NCI-H345 treated with DMSO at 0.1 percent for 48 hours (cell line): Measurements from ENCODE around the gene CTNNA2.
"Not testable (repeated sequence)": the region's sequence is repeated elsewhere in the genome, so short reads cannot be mapped to it uniquely, and the experiment has no call there.

Experiments
- DNase-seq: peaks from one replicate; lab custom pipeline; 2025; ENCODE audit not compliant: unreplicated experiment; lab: John Stamatoyannopoulos, UW

Gene CTNNA2

DNA sequence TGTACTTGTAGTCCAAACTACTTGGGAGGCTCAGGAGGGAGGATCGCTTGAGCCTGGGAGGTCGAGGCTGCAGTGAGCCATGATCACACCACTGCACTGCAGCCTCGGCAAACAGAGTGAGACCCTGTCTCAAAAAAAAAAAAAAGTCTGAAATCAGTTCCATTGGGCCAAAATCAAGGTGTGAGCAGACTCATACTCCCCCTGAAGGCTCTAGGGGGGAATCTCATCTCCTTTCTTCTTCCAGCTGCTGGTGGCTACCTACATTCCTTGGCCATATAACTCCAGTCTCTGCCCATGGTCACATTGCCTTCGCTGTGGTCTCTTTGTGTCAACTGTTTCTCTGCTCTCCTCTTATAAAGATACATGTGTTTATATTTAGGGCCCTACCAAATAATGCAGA lies 557.7 kb downstream of the CTNNA2 start:
- no peak for DNase-seq

GRCh38 chr2:80071941-80072340 lies 559.1 kb downstream of the CTNNA2 start:
- no peak for DNase-seq

DNA sequence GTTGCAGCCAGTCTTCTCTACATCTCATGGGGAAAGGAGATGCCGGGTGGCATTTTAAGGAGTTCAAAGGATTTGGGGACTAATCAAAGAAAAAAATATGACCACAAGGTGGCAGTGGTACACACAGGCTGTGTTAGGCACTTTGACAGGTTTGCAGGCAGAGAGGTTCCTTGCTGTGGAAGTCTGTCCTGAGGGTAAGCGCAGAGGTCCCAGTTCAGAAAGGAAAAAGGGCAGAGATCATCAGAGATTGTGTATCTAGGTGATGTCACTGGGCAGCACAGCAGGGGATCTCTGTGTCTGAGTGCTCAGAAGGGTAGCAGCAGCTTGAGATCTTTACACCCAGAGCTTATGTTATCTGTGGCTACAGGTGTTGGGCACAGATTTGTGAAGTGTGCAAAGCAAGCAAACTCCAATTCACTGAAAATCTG lies 560.3 kb downstream of the CTNNA2 start:
- peak; percentile 47 for DNase-seq

DNA sequence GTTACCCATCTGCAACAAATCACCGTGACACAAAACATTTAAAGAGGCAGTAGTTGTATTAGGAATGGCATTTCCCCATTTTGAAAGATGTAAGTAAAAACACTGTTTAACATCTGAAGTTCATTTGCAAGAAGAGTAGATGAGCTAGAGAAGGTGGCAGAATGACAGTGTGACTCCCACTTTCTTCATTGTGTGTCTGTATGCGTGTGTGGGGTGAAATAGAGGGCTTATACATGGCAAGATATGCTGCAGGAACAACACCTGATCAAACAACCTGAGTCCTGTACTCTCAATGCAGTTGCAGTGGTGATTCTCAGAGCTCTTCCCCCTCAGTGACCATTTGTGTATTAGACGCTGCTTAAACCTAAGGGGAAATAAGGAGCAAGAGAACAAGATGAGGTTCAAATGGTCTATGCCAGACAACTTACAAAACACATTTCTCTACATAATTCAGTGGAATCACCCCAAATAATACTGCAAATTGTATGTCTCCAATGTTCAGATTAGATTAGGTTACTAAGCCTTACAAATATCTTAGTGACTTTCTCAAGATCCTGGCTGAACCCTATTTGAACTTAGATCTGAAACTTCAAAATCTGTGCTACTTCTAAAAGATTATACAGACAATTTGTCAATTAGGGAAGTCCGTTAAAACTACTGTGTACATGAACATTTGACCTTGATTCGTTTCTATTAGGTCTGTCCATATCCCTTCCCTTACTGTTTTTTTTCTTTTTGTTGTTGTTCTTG lies 561.6 kb downstream of the CTNNA2 start:
- no peak for DNase-seq

GRCh38 chr2:80075719-80076118 lies 562.9 kb downstream of the CTNNA2 start:
- no peak for DNase-seq

DNA sequence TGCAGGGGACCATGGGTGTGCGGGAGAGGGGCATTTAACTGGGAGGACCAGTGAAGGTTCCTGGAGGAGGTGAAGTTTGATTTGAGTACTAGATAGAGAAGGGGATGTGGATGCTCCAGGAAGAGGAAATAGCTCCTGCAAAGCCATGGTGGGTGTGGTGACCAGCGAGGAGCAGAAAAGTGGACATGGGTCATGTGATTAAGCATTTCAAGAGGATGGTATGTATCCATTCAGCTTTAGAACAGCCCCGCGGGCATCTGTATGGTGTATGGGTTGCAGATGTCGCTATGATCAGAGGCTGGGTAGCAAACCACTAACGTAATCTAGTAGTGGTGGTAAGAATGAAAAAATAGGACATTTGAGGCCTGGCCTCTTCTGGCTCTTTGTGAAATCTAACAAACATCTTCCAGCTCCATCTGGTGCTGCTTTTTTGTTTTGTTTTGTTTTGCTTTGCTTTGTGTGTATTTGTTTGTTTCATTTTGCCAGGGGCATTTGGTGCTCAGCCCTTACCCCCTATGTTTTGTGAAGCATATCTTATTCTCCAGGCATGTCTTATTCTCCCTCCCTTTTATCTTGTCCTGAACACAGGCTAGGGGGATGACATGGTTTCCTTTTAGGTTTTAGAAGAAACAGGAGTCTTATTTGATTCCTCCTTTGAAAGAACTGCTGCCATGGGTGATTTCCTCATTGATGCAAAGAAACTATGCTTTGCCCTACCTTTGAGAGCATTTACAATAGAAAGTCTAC lies 565.6 kb downstream of the CTNNA2 start:
- DNase-seq: no peak

GRCh38 chr2:80080957-80081356 lies 568.1 kb downstream of the CTNNA2 start:
- DNase-seq: no peak

- no peak for DNase-seq
Measured at GRCh38 chr2:80086831-80087230, 574.0 kb downstream of the CTNNA2 start.

DNA sequence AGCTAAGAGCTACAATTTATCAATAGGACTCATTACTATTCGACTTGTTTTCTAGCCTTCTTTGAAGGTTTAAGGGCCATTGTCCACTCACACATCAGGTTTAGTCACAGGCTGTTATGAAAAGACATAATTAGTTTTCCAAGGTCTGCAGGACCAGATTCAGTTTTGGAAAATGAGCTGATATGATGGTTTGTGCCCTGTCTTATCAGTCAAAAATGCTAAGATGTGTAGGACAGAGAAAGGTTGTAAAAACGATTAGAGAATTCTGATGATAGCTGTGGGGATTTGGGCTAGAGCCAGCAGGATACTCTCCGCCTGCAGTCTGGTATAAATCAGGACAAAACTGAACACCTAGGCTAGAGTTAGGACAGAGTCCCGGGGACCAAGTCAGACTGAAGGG lies 578.4 kb downstream of the CTNNA2 start:
- DNase-seq: no peak

DNA sequence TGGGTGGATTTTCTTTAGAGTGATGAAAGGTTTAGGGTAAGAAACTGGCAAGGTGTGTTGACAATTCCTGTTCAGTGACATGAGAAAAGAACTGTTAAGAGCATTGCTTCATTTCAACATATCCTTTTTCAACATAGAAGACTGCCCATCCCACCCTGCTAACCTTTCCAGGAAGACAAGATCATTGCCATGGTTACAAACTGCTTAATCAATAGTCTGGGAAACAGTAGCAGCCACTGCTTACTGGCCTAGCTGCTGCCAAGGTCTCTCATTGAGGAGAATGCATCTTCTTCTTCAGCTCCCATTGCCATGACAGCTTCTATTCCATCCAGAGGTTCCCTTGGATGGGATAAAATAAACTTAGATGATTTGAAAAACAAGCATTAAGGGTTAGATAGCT lies 579.6 kb downstream of the CTNNA2 start:
- no peak for DNase-seq

- not testable (repeated sequence) for DNase-seq
Measured at GRCh38 chr2:80098503-80098902, 585.7 kb downstream of the CTNNA2 start.

DNA sequence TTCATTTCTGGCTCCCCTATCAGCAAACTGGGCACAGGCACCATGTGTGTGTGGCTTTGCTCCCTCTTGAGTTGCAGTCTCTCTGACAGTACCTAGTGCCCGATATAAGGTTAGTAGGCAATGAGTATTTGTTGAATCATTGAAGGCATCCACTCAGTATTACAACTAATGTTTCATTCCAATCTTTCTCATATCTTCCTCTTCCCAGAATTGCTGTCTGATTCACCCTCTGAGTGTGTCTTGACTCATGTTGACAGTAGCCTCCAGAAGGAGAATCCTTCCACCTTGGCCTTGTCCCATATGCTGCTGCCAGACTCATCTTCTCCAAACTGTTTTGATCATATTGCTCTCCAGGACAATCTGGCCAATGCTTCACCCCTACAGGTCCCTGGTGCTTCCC lies 589.2 kb downstream of the CTNNA2 start:
- no peak for DNase-seq

DNA sequence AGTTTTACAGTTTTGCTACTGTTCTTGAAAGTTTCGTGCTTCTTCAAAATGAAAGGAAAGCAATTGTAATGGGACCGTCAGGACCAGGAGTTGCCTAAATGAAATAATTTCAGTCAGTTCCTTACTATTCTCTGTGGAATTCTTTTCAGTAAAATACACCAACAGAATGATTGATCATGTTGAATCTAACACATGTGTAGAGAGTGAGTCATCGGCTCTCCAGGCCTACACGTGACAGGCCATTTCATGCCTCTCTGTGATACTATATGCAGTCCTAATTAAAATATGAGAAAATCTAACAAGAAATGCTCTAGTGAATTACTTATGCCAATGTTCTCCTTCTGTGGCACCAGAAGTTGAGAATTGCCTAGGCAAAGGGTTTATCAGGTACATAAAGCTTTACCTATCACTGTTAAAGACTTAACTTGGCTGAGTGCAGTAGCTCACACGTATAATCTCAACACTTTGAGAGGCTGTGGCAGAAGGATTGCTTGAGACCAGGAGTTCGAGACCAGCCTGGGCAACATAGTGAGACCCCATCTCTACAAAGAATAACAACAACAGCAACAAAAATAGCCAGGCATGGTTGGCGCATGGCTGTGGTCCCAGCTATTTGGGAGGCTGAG lies 592.3 kb downstream of the CTNNA2 start:
- DNase-seq: no peak

GRCh38 chr2:80111185-80111584 lies 598.3 kb downstream of the CTNNA2 start:
- DNase-seq: no peak

DNA sequence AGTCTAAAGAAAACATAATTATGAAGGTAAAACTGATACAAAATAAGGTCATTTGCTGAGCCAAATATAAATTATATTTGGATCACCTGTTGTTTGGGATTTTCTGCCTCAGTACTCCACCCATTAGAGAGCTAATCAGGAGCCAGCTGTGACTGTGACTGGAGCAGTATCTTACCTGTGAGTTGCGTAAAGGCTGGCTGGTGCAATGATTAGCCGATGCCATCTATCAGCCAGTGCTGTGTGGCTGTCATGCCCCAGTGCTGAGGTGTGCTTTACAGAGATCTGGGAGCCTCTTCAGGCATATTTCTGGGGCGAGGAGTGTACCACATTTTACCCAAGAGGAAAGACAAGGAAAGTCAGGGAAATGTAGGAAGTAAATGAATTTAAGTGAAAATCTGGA lies 599.9 kb downstream of the CTNNA2 start:
- no peak for DNase-seq

DNA sequence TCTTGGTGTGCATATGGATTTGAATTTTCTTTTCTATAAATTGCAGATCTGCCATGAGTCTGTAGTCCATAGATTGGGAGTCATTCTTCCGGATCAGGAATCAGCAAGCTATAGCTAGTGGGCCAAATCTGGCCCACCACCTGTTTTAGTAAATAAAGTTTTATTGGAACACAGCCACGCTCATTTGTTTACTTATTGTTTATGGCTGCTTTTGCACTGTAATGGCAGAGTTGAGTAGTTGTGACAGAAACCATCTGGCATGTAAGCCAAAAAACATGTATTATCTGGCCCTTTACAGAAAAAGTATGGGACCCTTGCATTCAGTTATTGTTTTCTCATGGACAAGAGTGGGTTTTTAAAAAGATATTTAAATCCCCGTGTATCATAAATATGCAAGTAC lies 600.5 kb downstream of the CTNNA2 start:
- no peak for DNase-seq

DNA sequence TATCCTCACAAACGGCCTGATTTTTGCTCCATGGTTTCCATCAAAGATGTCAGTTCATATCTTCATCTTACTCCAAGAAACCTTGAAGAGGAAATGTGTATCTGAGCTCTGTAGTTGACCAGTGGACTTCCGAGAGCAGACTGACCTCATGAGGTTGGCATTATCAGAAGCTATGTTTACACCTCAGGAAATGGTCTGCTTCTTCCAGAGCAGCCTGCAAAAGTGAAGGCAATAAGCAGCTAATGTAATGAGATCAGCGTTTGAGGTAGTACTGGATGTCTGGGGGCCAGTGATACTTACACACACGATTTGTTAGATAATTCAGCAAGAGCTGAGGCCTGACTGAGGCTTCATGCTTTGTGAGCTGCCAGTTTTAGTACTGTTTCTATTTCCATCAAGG lies 602.0 kb downstream of the CTNNA2 start:
- DNase-seq: no peak

- DNase-seq: no peak
Measured at GRCh38 chr2:80117401-80117800, 604.5 kb downstream of the CTNNA2 start.

DNA sequence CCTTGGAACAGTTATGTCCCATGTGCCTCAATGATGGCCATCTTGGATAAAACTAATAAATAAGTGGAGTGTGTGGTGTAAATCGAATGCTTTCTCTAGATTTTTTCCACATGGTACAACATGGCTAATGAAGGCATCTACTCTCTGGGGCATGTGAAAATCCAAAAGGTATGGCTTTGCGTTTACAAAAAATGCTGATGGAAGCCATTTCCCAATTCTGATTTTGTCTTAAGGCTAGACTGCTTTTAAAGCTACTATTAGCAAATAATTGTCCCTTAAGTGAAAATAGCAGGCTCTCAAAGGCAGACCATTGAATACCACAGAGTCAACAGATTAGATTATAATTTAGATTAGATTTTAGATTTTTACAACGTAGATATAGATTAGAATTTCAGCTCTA lies 608.0 kb downstream of the CTNNA2 start:
- DNase-seq: no peak

DNA sequence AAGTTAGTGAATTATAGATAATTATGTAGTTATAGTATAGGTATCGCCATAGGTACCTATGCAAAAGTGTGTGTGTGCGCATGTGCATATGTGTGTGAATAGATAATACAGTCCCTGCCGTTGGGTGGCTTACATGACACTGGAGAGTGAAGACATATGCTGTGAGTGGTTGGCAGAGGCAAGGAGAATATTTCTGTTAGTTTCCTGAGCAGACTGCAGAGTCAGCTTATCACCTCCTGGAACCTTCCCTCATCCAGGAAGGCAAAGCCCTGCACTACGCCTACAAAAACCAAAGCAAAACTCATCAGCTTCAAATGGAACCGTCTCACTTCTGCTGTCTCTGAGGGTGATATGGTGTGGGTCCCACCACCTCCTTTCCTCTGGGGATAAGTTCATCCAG lies 609.8 kb downstream of the CTNNA2 start:
- DNase-seq: no peak

DNA sequence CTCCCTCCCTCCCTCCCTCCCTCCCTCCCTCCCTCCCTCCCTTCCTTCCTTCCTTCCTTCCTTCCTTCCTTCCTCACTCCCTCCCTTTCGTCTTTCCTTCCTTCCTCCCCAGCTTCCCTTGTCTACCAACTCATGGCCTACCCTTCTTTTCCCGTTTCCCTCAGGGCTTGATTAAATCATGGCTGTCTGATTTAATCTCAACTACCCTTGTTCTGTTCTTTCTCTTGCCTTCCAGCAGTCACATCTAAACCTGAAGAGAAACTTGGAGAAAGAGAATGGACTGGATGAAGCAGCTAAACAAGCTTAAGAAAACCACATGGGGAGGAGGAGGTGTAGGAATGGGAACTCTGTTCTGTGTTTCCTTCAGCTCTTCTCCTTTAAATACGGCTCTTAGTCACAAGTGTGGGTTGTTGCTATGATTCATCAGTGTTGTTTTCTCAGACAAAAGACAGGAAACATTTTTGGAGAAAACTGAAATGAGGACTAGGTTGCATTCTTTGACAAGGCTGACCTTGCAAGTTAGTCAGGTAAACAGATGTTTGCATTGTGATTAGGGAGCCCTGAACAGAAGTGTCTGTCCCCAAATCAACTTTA lies 613.8 kb downstream of the CTNNA2 start:
- no peak for DNase-seq

DNA sequence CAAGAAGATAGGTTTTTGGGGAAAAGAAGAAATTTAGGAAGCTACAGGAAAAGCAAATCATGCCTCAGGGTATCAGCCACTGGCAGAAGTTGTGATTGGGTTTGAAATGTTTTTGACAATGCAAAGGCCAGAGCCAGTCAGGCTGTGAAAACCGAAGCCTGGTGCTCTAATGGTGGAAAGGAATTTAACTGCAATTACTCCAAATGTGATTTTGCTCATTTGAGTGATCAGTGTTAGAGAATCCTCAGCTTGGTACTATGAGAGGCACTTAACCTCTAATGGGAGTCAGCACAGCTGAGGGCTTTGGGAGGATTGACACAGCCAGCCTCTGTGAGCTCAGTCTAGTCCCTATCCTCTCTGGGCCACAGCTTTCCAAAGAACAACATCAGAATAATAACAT lies 615.2 kb downstream of the CTNNA2 start:
- DNase-seq: no peak
